ENCODE data around the gene IBA57.

- TF ChIP-seq SMC3 (IDR thresholded peaks at IDR 0.05; ENCODE audit: low read depth, low read length) (no peak), POLR2AphosphoS5 (IDR thresholded peaks at IDR 0.05; ENCODE audit: low read depth, low read length) (no peak), CTCF (IDR thresholded peaks at IDR 0.05) (no peak), MAX (IDR thresholded peaks at IDR 0.05; ENCODE audit: low read depth) (no peak), RFX5 (IDR thresholded peaks at IDR 0.05; ENCODE audit: low read length) (no peak), TAF1 (IDR thresholded peaks at IDR 0.05; ENCODE audit: borderline replicate concordance, low read depth, low read length) (no peak), REST (IDR thresholded peaks at IDR 0.05; ENCODE audit: low read depth, low read length) (no peak), GABPA (IDR thresholded peaks at IDR 0.05; ENCODE audit: low read depth) (no peak), GATA2 (CRISPR knock-in tag; IDR thresholded peaks at IDR 0.05) (no peak), EP300 (IDR thresholded peaks at IDR 0.05; ENCODE audit: borderline replicate concordance in 1 of 2, low read depth in 1 of 2, low read length in 1 of 2) (no peak), TEAD4 (IDR thresholded peaks at IDR 0.05; ENCODE audit: borderline replicate concordance, insufficient read depth) (no peak)
- TF ChIP-seq, protein P1, sequence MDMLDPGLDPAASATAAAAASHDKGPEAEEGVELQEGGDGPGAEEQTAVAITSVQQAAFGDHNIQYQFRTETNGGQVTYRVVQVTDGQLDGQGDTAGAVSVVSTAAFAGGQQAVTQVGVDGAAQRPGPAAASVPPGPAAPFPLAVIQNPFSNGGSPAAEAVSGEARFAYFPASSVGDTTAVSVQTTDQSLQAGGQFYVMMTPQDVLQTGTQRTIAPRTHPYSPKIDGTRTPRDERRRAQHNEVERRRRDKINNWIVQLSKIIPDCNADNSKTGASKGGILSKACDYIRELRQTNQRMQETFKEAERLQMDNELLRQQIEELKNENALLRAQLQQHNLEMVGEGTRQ (IDR thresholded peaks at IDR 0.05; ENCODE audit: borderline replicate concordance, low read depth, low read length) = no peak
Measured at GRCh38 chr1:228171221-228171891, 5.8 kb downstream of the IBA57 start.
